IMR-90 (cell line): ENCODE measurements around the gene ASMTL. TPM values are rescaled to one million over a fixed set of nuclear protein-coding genes. Genes with fewer than 3 reads are reported as not detected.

Experiments
- ATAC-seq: fragments of 200-7000 bp; cut with Tn5 transposase; 2 replicates; pipeline ENCODE4 v1.9.1; 2020; ENCODE audit warnings: low read depth, mild to moderate bottlenecking, moderate library complexity
- BruUV-seq: library from RNA; stranded (reverse); fragments of 400-500 nt; replicated peaks from 2 replicates; lab custom pipeline; 2021; lab: Mats Ljungman, UMichigan
- CTCF ChIA-PET: fragments of 300-600 bp; formaldehyde crosslinking; extraction: SDS; loops from one replicate; lab custom pipeline; 2021; ENCODE audit warnings: antibody characterized with exemption; lab: Yijun Ruan, JAX
- POLR2A ChIA-PET: fragments of 300-600 bp; sonication (Branson Sonifier 250); formaldehyde crosslinking; loops from one replicate; lab custom pipeline; 2022; ENCODE audit warnings: antibody characterized with exemption; ENCODE audit not compliant: unreplicated experiment; lab: Charles Lee
- DNase-seq: peaks from one replicate; pipeline ENCODE4 v3.0.0; 2013
- H2AFZ ChIP-seq: replicated peaks from 2 replicates; pipeline ENCODE3; 2013; ENCODE audit warnings: low read length, mild to moderate bottlenecking; ENCODE audit not compliant: poor library complexity
- H2AK5ac ChIP-seq: 2 replicates; pipeline ENCODE4 v1.6.1; 2013; ENCODE audit warnings: low read depth, low read length, inconsistent platforms
- H2AK9ac ChIP-seq: replicated peaks from 2 replicates; pipeline ENCODE3; 2013; ENCODE audit warnings: mild to moderate bottlenecking, low read depth, low read length, moderate library complexity; ENCODE audit not compliant: poor library complexity
- H2BK120ac ChIP-seq: 2 replicates; pipeline ENCODE4 v1.6.1; 2013; ENCODE audit warnings: low read depth, low read length, inconsistent platforms
- H2BK15ac ChIP-seq: 3 replicates; pipeline ENCODE4 v1.6.1; 2013; ENCODE audit warnings: low read depth, low read length, inconsistent platforms
- H2BK20ac ChIP-seq: 2 replicates; pipeline ENCODE4 v1.6.1; 2013; ENCODE audit warnings: low read depth, mild to moderate bottlenecking, inconsistent platforms, low read length, moderate library complexity
- H2BK5ac ChIP-seq: 2 replicates; pipeline ENCODE4 v1.6.1; 2013; ENCODE audit warnings: mild to moderate bottlenecking, low read depth, low read length, inconsistent platforms; ENCODE audit not compliant: poor library complexity, severe bottlenecking
- H3K14ac ChIP-seq: replicated peaks from 2 replicates; pipeline ENCODE4 v1.6.1; 2013; ENCODE audit warnings: low read depth, low read length, inconsistent platforms
- H3K18ac ChIP-seq: 2 replicates; pipeline ENCODE4 v1.6.1; 2013; ENCODE audit warnings: low read depth, low read length, control low read depth
- H3K23ac ChIP-seq: 2 replicates; pipeline ENCODE4 v1.6.1; 2013; ENCODE audit warnings: low read depth, low read length, inconsistent platforms
- H3K27ac ChIP-seq: 2 replicates; pipeline ENCODE4 v1.5.1; 2013; ENCODE audit warnings: mild to moderate bottlenecking, control low read depth, low read length; ENCODE audit not compliant: insufficient read depth
- H3K27me3 ChIP-seq: 2 replicates; pipeline ENCODE4 v1.6.1; 2013; ENCODE audit warnings: low read length; ENCODE audit not compliant: control insufficient read depth, insufficient read depth
- H3K36me3 ChIP-seq: 2 replicates; pipeline ENCODE4 v1.6.1; 2013; ENCODE audit warnings: low read length, mixed read lengths; ENCODE audit not compliant: control insufficient read depth, insufficient read depth
- H3K4ac ChIP-seq: 2 replicates; pipeline ENCODE4 v1.6.1; 2013; ENCODE audit warnings: low read depth, low read length, inconsistent platforms
- H3K4me1 ChIP-seq: 2 replicates; pipeline ENCODE4 v1.6.1; 2013; ENCODE audit warnings: low read length, mixed read lengths; ENCODE audit not compliant: control insufficient read depth, insufficient read depth
- H3K4me2 ChIP-seq: 2 replicates; pipeline ENCODE4 v1.6.1; 2013; ENCODE audit warnings: low read depth, mild to moderate bottlenecking, control low read depth, low read length, moderate library complexity
- H3K4me3 ChIP-seq: 2 replicates; pipeline ENCODE4 v1.5.1; 2013; ENCODE audit warnings: low read depth, mild to moderate bottlenecking, control low read depth, low read length, moderate library complexity; ENCODE audit not compliant: insufficient read depth
- H3K56ac ChIP-seq: 2 replicates; pipeline ENCODE4 v1.6.1; 2013; ENCODE audit warnings: low read length, inconsistent platforms; ENCODE audit not compliant: insufficient read depth; ENCODE audit errors: extremely low read depth
- H3K79me1 ChIP-seq, 2 experiments: 2 replicates each; pipeline ENCODE4 v1.6.1; 2013; ENCODE audit warnings: low read length in 2 of 2, inconsistent platforms in 1 of 2, low read depth in 1 of 2
- H3K9ac ChIP-seq: 2 replicates; pipeline ENCODE4 v1.6.1; 2013; ENCODE audit warnings: low read depth, low read length, control low read depth
- H3K9me1 ChIP-seq: 2 replicates; pipeline ENCODE4 v1.6.1; 2013; ENCODE audit warnings: low read length, inconsistent platforms; ENCODE audit not compliant: insufficient read depth
- H3K9me3 ChIP-seq: 2 replicates; pipeline ENCODE4 v1.6.1; 2013; ENCODE audit warnings: low read length; ENCODE audit not compliant: control insufficient read depth, insufficient read depth
- H4K20me1 ChIP-seq: 2 replicates; pipeline ENCODE4 v1.6.1; 2013; ENCODE audit warnings: low read length, inconsistent platforms; ENCODE audit not compliant: insufficient read depth
- H4K5ac ChIP-seq: 2 replicates; pipeline ENCODE4 v1.6.1; 2013; ENCODE audit warnings: mild to moderate bottlenecking, low read depth, low read length, control low read depth
- H4K8ac ChIP-seq, 2 experiments: 2 replicates each; pipeline ENCODE4 v1.6.1; 2013; ENCODE audit warnings: low read depth in 2 of 2, low read length in 2 of 2, control low read depth in 1 of 2, inconsistent platforms in 1 of 2
- H4K91ac ChIP-seq: 2 replicates; pipeline ENCODE4 v1.6.1; 2013; ENCODE audit warnings: low read depth, low read length, inconsistent platforms; ENCODE audit not compliant: insufficient read depth
- BHLHE40 ChIP-seq: fragments of 150-350 bp; IDR thresholded peaks from 2 replicates; pipeline ENCODE4 v1.6.1; 2016; ENCODE audit warnings: mild to moderate bottlenecking, low read depth, low read length
- CHD1 ChIP-seq: IDR thresholded peaks from 2 replicates; pipeline ENCODE4 v1.6.1; 2012; ENCODE audit warnings: low read depth, low read length, improper control_type of control experiment
- ELK1 ChIP-seq: fragments of 150-350 bp; IDR thresholded peaks from 2 replicates; pipeline ENCODE4 v1.6.1; 2016; ENCODE audit warnings: low read depth, mild to moderate bottlenecking, low read length, moderate library complexity, borderline replicate concordance
- FOS ChIP-seq: fragments of 150-350 bp; IDR thresholded peaks from 2 replicates; pipeline ENCODE4 v1.6.1; 2016; ENCODE audit warnings: low read depth, low read length
- POLR2A ChIP-seq: IDR thresholded peaks from 2 replicates; pipeline ENCODE4 v1.6.1; 2012; ENCODE audit warnings: mild to moderate bottlenecking, low read depth, low read length
- WGBS, 2 experiments: methylation state at CpG; one replicate each; pipeline versions ENCODE4 v1.1.5 to v1.1.7; 2013; ENCODE audit warnings: missing lambda C conversion rate in 2 of 2; ENCODE audit not compliant: insufficient read length in 1 of 2; ENCODE audit errors: extremely low coverage in 2 of 2; 5-methylcytosine and 5-hydroxymethylcytosine counted together
- dilution Hi-C: fragments of 300-500 bp; cut with HindIII; formaldehyde crosslinking; loops from one replicate; pipeline ENCODE4 v1.14.3; 2018; ENCODE audit warnings: low sequenced_read_pairs; ENCODE audit not compliant: unreplicated experiment
- in situ Hi-C: fragments of 300-500 bp; cut with MboI; formaldehyde crosslinking; loops from 3 replicates; pipeline ENCODE4 v1.14.3; 2019; ENCODE audit warnings: low sequenced_read_pairs, inconsistent platforms, mixed read lengths
- intact Hi-C: fragments of 100-400 bp; cut with micrococcal nuclease; formaldehyde crosslinking; loops from 2 replicates; pipeline ENCODE4 v1.10.0; 2022
- polyA plus RNA-seq, 3 experiments: library from polyadenylated mRNA; depleted of rRNA; stranded (reverse); fragments of >200 nt; gene quantifications; 2 replicates each; pipeline ENCODE4 v1.2.3, GENCODE V29; 2012; ENCODE audit warnings: low replicate concordance in 1 of 3
- total RNA-seq: library from RNA; depleted of rRNA; stranded (reverse); fragments of >200 nt; gene quantifications from 2 replicates; pipeline ENCODE4 v1.2.3, GENCODE V29; 2012

Gene ASMTL
- total and polyA plus RNA-seq, 2 of the 4 experiments (the other 2 are of a cell fraction), result 13.4 to 33.4 TPM

GRCh38 chrX:1440506-1440905 lies 12.2 kb downstream of the ASMTL start:
- H2BK15ac ChIP-seq, result no peak overlapping the region
- H2AK5ac ChIP-seq, result no peak overlapping the region
- H3K36me3 ChIP-seq, result peaks cover 25% of the 10 kb centered on the region
- no peak for TF ChIP-seq FOS
- TF ChIP-seq CHD1, result no peak
- TF ChIP-seq BHLHE40, result no peak
- TF ChIP-seq POLR2A, result no peak
- no peak for TF ChIP-seq ELK1
- intact Hi-C loops, result loop anchor here (10.0 kb wide), 1 partner anchor 46 kb away; the partner anchor contains the start of gene SLC25A6
- no peak overlapping the region for H3K27ac ChIP-seq
- ChIA-PET POLR2A (no interaction called here), CTCF (no interaction called here)
- no peak overlapping the region for H3K14ac ChIP-seq
- no peak overlapping the region for H4K91ac ChIP-seq
- no peak overlapping the region for H4K8ac ChIP-seq
- no peak overlapping the region for H3K4me2 ChIP-seq
- no peak overlapping the region for H2BK20ac ChIP-seq
- H4K20me1 ChIP-seq, result no peaks in the 10 kb centered on the region; the same call in 1 of the 2 replicates
- in situ Hi-C loops, result no loop called here
- no peak overlapping the region for H2BK5ac ChIP-seq
- H4K5ac ChIP-seq, result no peak overlapping the region
- H2AK9ac ChIP-seq, result no peak overlapping the region
- no CpG with 5 or more reads among the region's 6 CpGs for WGBS, 2 experiments
- DNase-seq (no peak), ATAC-seq (no peak)
- H2AFZ ChIP-seq, result no peak overlapping the region
- H3K4me3 ChIP-seq, result no peak overlapping the region
- no peak overlapping the region for H3K56ac ChIP-seq
- dilution Hi-C loops, result no loop called here
- H3K9ac ChIP-seq, result no peak overlapping the region
- no peak overlapping the region for H2BK120ac ChIP-seq
- no peaks in the 10 kb centered on the region for H3K9me1 ChIP-seq
- no peaks in the 10 kb centered on the region for H3K27me3 ChIP-seq
- H3K79me1 ChIP-seq, result peaks cover 0 to 6% of the 10 kb centered on the region in 2 experiments; a peak in 1 of 4 replicates
- H3K4me1 ChIP-seq, result no peaks in the 10 kb centered on the region
- no peak overlapping the region for H3K4ac ChIP-seq
- no peak overlapping the region for H3K18ac ChIP-seq
- no TSS peak for BruUV-seq
- peaks cover 7% of the 10 kb centered on the region; the same call in 1 of the 2 replicates for H3K9me3 ChIP-seq
- no peak overlapping the region for H3K23ac ChIP-seq
